Measurements from ENCODE around the gene IPPK.

DNA sequence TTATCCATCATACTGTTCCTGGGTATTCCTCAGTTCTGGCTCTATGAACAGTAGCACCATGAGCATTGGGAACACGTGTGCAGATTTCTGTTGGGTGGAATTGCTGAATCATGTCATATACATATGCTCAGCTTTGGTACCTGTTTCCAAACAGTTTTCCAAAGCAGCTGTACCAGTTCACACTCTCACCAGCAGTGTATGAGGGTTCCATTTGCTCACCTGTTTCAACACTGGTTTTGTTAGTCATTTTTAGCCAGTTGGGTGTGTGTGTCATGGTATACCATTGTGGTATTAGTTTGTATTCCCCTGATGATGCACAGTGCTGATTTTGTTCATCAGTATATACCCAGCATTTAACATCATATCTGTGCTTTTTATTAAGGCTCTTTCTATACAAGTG is 77.4 kb downstream of the IPPK start:
- TF ChIP-seq POLR2AphosphoS5 (IDR thresholded peaks at IDR 0.05; ENCODE audit: low read depth, low read length), result no peak
- TF ChIP-seq POLR2A (IDR thresholded peaks at IDR 0.05; ENCODE audit: low read depth, low read length), result no peak

Measured in GM12892 (cell line).